Chondrocyte (in vitro differentiated cells): ENCODE measurements around the gene MYOF. TPM values are rescaled to one million over a fixed set of nuclear protein-coding genes. Genes with fewer than 3 reads are reported as not detected.

Source experiments
- DNase-seq: peaks from one replicate; pipeline ENCODE4 v3.0.0; 2021; ENCODE audit warnings: mixed read lengths, low spot score
- H3K27ac Mint-ChIP-seq: one replicate; pipeline ENCODE4 v1.8.0; 2021; ENCODE audit warnings: mild to moderate bottlenecking, moderate library complexity, mixed read lengths; ENCODE audit not compliant: unreplicated experiment
- H3K27me3 Mint-ChIP-seq: 2 replicates; pipeline ENCODE4 v1.8.0; 2021; ENCODE audit warnings: low read depth, mixed read lengths
- H3K36me3 Mint-ChIP-seq: 2 replicates; pipeline ENCODE4 v1.8.0; 2021; ENCODE audit warnings: low read depth, mixed read lengths
- H3K4me1 Mint-ChIP-seq: 2 replicates; pipeline ENCODE4 v1.8.0; 2021; ENCODE audit warnings: low read depth, mild to moderate bottlenecking, mixed read lengths
- H3K4me3 Mint-ChIP-seq: one replicate; pipeline ENCODE4 v1.8.0; 2021; ENCODE audit warnings: mild to moderate bottlenecking, moderate library complexity, mixed read lengths; ENCODE audit not compliant: unreplicated experiment
- H3K9me3 Mint-ChIP-seq: 2 replicates; pipeline ENCODE4 v1.8.0; 2021; ENCODE audit warnings: low read depth, mixed read lengths
- CTCF ChIP-seq: fragments of 200-600 bp; sonication (generic); IDR thresholded peaks from 2 replicates; pipeline ENCODE4 v1.5.0; 2021; ENCODE audit warnings: antibody characterized with exemption, mild to moderate bottlenecking, moderate library complexity
- total RNA-seq: library from RNA; stranded (reverse); gene quantifications from 3 replicates; pipeline ENCODE4 v1.2.1, GENCODE V29; 2021

MYOF gene
- total RNA-seq, 1 donor from 2014 or later, result 526 TPM

DNA sequence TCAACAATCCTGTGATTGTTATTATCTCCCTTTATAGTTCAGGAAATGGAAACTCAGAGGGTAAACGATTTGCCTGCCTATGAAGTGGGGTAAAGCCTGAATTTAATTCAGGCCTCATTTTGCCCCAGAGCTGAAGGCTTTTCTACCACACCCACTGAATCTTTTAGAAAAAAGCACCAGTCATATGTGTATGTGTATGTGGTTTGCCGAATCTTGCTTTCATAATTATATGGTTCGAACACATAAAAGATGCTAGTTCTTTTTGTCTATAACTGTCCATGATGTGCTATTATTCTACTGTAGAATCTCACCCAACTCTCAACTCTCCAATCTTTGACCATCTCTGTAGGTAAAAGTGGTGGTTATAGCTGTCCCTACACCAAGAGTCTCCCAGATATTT is 83.6 kb downstream of the MYOF start:
- peaks cover 55% of the 10 kb centered on the region for H3K36me3 Mint-ChIP-seq
- H3K4me1 Mint-ChIP-seq, result peaks cover 61% of the 10 kb centered on the region
- TF ChIP-seq CTCF, result no peak
- no peaks in the 10 kb centered on the region for H3K27me3 Mint-ChIP-seq
- peak overlapping the region; percentile 81 for H3K27ac Mint-ChIP-seq
- DNase-seq, result no peak
- H3K9me3 Mint-ChIP-seq, result no peaks in the 10 kb centered on the region
- no peak overlapping the region for H3K4me3 Mint-ChIP-seq

GRCh38 chr10:93397020-93397419 is 85.1 kb downstream of the MYOF start:
- TF ChIP-seq CTCF, result no peak
- no peaks in the 10 kb centered on the region for H3K9me3 Mint-ChIP-seq
- no peak overlapping the region for H3K4me3 Mint-ChIP-seq
- H3K27ac Mint-ChIP-seq, result peak overlapping the region; percentile 81
- H3K36me3 Mint-ChIP-seq, result peaks cover 55% of the 10 kb centered on the region
- DNase-seq, result no peak
- H3K27me3 Mint-ChIP-seq, result no peaks in the 10 kb centered on the region
- peaks cover 61% of the 10 kb centered on the region for H3K4me1 Mint-ChIP-seq

DNA sequence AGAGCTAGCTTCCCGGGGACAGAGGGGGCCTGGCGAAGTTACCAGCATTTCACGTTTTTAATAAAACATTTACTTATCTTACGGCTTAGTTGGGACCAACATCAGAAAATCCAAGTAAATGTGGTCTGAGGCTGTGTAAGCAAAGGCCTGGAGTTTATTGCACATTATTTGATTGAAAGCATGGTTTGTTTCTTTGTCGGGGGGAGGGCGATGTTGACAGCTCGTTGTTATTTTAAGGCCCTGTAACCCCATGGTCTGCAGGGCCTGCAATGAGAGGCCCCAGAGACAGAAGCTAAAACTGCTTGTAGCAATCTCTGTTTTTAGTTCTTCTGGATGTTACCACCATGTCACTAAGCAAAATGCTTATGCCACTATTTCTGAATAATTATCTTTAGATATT is 88.9 kb downstream of the MYOF start:
- Mint-ChIP-seq H3K4me1 (peaks cover 60% of the 10 kb centered on the region), H3K27me3 (no peaks in the 10 kb centered on the region), H3K9me3 (no peaks in the 10 kb centered on the region), H3K27ac (peak overlapping the region; percentile 70), H3K36me3 (peaks cover 48% of the 10 kb centered on the region), H3K4me3 (no peak overlapping the region)
- DNase-seq, result no peak
- no peak for TF ChIP-seq CTCF

DNA sequence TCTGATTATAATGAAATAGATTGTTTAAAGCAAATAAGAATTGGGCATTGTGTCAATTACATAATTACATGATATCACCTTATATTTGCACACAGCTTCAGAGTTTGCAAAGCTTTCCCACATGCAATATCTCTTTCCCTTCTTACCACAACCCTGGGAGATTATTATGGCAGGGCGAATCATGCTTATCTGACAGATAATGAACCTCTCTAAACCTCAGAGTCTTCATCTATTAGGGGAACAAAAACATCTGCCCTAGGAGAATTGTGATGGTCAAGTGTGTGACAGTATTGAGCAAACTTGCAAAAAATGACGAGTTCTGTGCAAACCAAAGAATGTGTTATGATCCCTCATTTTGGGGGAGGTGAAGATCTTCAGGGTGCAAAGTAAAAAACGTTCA is 90.0 kb downstream of the MYOF start:
- H3K27me3 Mint-ChIP-seq, result no peaks in the 10 kb centered on the region
- peaks cover 49% of the 10 kb centered on the region for H3K4me1 Mint-ChIP-seq
- peak overlapping the region; percentile 33 for H3K27ac Mint-ChIP-seq
- TF ChIP-seq CTCF, result no peak
- peaks cover 48% of the 10 kb centered on the region for H3K36me3 Mint-ChIP-seq
- H3K4me3 Mint-ChIP-seq, result no peak overlapping the region
- H3K9me3 Mint-ChIP-seq, result no peaks in the 10 kb centered on the region
- DNase-seq, result no peak

DNA sequence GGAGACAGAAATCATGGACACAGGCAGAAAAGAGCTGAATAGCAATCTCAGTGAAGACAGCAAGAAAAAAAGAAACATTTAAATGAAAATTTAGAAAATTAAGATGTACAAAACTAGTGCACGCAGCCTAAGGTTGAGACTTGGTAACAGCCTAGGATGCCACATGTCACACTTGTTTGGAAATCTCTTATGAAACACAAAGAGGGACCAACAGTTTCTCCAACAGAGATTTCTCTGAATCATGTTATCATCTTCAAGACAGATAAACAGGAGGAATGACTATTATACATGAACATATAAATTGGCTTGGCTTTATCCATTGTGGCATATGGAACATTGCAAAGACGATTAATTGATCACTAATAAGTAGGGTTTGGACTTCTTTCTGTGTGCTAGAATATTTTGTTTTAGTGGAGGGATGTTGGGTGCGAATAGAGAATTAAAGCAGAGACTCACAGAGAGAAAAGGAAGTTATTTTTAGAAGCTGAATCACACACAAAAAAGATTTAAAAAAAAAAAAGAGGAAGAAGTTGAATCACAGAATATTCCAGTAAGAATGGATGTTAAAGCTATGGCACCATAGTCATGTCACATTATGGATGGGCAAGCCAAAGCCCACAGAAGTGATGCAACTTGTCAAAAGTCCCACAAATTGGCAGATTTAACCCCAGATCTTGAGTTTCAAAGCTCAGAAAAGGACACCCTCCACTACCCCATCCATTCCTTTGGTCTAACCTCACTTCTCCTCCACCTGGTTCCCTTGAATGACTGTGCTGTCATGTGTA is 91.6 kb downstream of the MYOF start:
- no peak for DNase-seq

More for the DNA sequence above, 91.6 kb downstream of the MYOF start:
- H3K36me3 Mint-ChIP-seq, result peaks cover 53% of the 10 kb centered on the region
- no peaks in the 10 kb centered on the region for H3K27me3 Mint-ChIP-seq
- peaks cover 51% of the 10 kb centered on the region for H3K4me1 Mint-ChIP-seq
- H3K27ac Mint-ChIP-seq, result peak overlapping the region; percentile 88
- no peak overlapping the region for H3K4me3 Mint-ChIP-seq
- no peak for TF ChIP-seq CTCF
- H3K9me3 Mint-ChIP-seq, result no peaks in the 10 kb centered on the region
